SK-N-MC (cell line): ENCODE data around the gene MXD1.
"Not testable (repeated sequence)": the region's sequence is repeated elsewhere in the genome, so short reads cannot be mapped to it uniquely, and the experiment has no call there.

Experiments used
- DNase-seq: peaks from one replicate; pipeline ENCODE4 v3.0.0-alpha.2; 2011; ENCODE audit warnings: low read depth, low spot score
- H3K27ac ChIP-seq: fragments of 200-600 bp; sonication (generic); 2 replicates; pipeline ENCODE4 v1.5.1; 2016; ENCODE audit warnings: mixed run types
- H3K36me3 ChIP-seq: fragments of 200-600 bp; sonication (generic); 2 replicates; pipeline ENCODE4 v1.6.1; 2017; ENCODE audit warnings: antibody characterized with exemption, low read length, mixed read lengths; ENCODE audit not compliant: insufficient read depth
- H3K4me3 ChIP-seq: fragments of 200-600 bp; sonication (generic); 2 replicates; pipeline ENCODE4 v1.5.1; 2016
- H3K9ac ChIP-seq: fragments of 200-600 bp; sonication (generic); 2 replicates; pipeline ENCODE4 v1.8.0; 2017; ENCODE audit warnings: mixed run types, mixed read lengths; ENCODE audit not compliant: insufficient read length
- H3K9me3 ChIP-seq: fragments of 200-600 bp; sonication (generic); 2 replicates; pipeline ENCODE4 v1.6.1; 2017; ENCODE audit warnings: low read depth, mild to moderate bottlenecking, antibody characterized with exemption, low read length, moderate library complexity, mixed read lengths
- EZH2 ChIP-seq: fragments of 200-600 bp; sonication (generic); IDR thresholded peaks from one replicate; pipeline ENCODE4 v1.6.1; 2017; ENCODE audit warnings: antibody characterized with exemption
- FOXP2 ChIP-seq: optimal IDR thresholded peaks from 2 replicates; pipeline ENCODE3; 2011; ENCODE audit warnings: mild to moderate bottlenecking, moderate library complexity; ENCODE audit not compliant: insufficient read depth; ENCODE audit errors: extremely low read length, control extremely low read depth
- POLR2AphosphoS5 ChIP-seq: IDR thresholded peaks from 2 replicates; pipeline ENCODE4 v1.6.1; 2012; ENCODE audit warnings: mild to moderate bottlenecking, low read depth, low read length, borderline replicate concordance

MXD1 gene

DNA sequence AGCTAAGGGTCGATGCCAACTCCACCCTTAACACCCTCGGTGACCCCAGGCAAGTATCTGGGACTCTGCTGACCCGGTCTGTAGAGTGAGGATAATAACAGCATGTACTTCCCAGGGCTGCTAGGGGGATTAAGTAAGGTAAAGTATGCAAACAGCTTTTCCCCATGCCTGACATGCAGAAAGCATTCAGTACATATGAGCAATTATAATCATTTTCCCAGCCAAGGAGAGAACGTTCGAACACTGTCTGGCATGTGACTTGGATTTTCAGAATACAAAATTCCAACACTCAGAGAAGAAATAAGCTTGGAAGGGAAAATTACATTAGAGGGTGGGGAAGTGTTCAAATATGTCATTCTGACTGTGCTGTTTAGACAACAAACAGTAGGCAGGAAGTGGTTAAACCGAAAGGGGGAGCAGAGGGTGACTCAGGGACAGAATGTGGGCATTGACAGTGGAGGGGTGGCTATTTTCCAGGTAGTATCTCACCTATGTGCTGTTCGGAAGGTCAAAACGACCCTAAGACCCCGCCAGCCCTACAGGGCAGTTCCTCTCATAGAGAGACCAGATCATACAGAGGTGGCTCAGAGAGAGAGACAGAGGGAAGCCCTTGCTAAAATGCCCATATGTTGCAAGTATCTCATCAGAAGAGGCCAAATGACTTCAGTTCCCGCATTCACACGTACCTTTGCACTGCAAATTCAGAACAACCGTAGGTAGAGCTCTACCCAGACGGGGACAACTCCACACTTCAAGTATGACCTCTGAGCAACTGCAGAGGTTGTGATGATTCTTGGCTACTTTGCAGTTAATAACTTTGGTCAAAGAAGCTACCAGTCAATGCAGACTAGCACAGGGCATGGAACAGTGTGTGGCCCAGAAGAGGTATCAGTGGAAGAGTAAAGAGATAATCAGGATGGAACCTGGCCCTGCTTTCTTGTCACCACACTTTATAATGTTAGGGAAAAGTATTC, 31.7 kb downstream of the MXD1 start:
- Histone ChIP-seq H3K9me3 (no peaks in the 10 kb centered on the region), H3K9ac (no peak overlapping the region), H3K4me3 (no peak overlapping the region), H3K36me3 (no peaks in the 10 kb centered on the region), H3K27ac (no peak overlapping the region)
- TF ChIP-seq EZH2, result no peak
- TF ChIP-seq FOXP2, result no peak
- TF ChIP-seq POLR2AphosphoS5, result no peak
- no peak for DNase-seq

- Histone ChIP-seq H3K36me3 (no peaks in the 10 kb centered on the region), H3K9ac (no peak overlapping the region), H3K4me3 (no peak overlapping the region), H3K9me3 (no peaks in the 10 kb centered on the region), H3K27ac (no peak overlapping the region)
- no peak for TF ChIP-seq EZH2
- TF ChIP-seq POLR2AphosphoS5, result no peak
- TF ChIP-seq FOXP2, result no peak
- DNase-seq, result no peak
These were observed 32.5 kb downstream of the MXD1 start for GRCh38 chr2:69947325-69947931.

DNA sequence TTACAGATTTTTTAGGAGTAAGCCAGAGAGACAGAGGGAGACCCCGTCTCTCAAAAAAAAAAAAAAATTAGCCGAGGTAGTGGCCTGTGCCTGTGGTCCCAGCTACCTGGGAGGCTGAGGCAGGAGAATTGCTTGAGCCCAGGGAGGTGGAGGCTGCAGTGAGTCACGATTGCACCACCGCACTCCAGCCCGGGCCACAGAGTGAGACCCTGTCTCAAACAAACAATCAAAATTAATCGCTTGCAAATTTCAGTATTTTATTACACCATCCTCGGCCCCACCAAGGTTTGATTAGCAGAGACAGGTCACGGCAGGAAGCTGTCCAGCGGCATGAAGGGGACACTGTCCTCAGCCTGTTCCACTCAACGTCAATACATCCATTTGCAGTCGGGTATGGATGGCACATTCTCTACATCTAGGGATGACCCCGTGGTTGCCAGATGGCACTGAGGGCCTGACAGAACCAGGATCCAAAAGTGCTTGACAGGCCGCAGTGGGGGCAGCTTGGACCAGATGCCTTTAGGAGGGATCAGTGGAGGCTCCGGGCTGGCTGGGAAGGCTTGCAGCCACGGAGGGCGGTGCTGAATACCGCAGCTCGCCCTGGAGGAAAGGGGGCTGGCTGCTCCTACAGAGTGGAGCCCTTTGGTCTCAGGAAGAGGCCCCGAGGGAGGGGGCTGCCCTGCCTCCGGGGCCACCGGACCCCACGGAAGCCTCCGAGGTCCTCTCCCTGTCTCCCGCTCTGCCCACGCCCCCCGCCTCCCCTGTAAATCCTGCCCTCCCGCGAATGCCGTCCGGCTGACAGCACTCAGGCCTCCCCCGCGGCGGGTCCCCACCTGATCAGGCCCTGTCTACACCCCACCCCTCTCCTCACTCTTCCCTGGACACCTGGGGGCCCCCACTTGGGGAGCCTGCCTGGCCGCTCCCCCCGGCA, 33.4 kb downstream of the MXD1 start:
- Histone ChIP-seq H3K9ac (no peak overlapping the region), H3K9me3 (no peaks in the 10 kb centered on the region), H3K36me3 (no peaks in the 10 kb centered on the region), H3K4me3 (no peak overlapping the region), H3K27ac (no peak overlapping the region)
- TF ChIP-seq POLR2AphosphoS5, result no peak
- no peak for TF ChIP-seq FOXP2
- no peak for TF ChIP-seq EZH2
- no peak for DNase-seq

GRCh38 chr2:69948963-69949645, 34.2 kb downstream of the MXD1 start:
- DNase-seq, result no peak
- H3K9ac ChIP-seq, result no peak overlapping the region
- TF ChIP-seq POLR2AphosphoS5, result no peak
- no peak for TF ChIP-seq FOXP2
- H3K36me3 ChIP-seq, result no peaks in the 10 kb centered on the region
- H3K9me3 ChIP-seq, result no peaks in the 10 kb centered on the region
- no peak overlapping the region for H3K4me3 ChIP-seq
- H3K27ac ChIP-seq, result no peak overlapping the region

DNA sequence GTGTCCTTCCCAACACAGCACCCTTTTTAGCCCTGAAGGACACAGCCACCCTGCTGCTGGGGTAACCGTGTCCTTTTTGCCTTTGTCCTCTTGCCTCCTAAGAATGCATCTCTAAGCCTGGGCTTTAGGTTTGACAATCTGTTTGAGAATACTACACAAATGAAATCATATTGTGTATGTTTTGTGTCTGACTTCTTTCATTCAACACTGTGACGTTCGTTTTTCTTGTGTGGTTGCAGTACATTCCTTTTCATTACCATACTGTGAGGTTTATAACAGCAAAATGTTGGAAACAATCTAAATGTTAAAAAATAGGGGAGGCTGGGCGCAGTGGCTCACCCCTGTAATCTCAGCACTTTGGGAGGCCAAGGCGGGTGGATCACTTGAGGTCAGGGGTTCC, 35.3 kb downstream of the MXD1 start:
- no peak for DNase-seq
- TF ChIP-seq POLR2AphosphoS5 (no peak), EZH2 (no peak), FOXP2 (no peak)
- H3K36me3 ChIP-seq, result no peaks in the 10 kb centered on the region
- no peak overlapping the region for H3K4me3 ChIP-seq
- no peaks in the 10 kb centered on the region for H3K9me3 ChIP-seq
- no peak overlapping the region for H3K9ac ChIP-seq
- H3K27ac ChIP-seq, result no peak overlapping the region

GRCh38 chr2:69950671-69951070, 35.8 kb downstream of the MXD1 start:
- not testable (repeated sequence) for H3K9ac ChIP-seq

GRCh38 chr2:69952336-69953115, 37.6 kb downstream of the MXD1 start:
- no peaks in the 10 kb centered on the region for H3K9me3 ChIP-seq
- DNase-seq, result no peak
- H3K4me3 ChIP-seq, result no peak overlapping the region
- no peak for TF ChIP-seq EZH2
- no peak for TF ChIP-seq POLR2AphosphoS5
- no peak for TF ChIP-seq FOXP2
- H3K36me3 ChIP-seq, result no peaks in the 10 kb centered on the region
- no peak overlapping the region for H3K27ac ChIP-seq
- no peak overlapping the region for H3K9ac ChIP-seq

More at GRCh38 chr2:69950671-69951070, 35.8 kb downstream of the MXD1 start:
- H3K9me3 ChIP-seq, H3K36me3 ChIP-seq, H3K27ac ChIP-seq, DNase-seq, H3K4me3 ChIP-seq: not testable (repeated sequence)
